Stimulated activated naive CD8-positive, alpha-beta T cell treated with anti-CD3 and anti-CD28 coated beads, Interleukin-15, Interleukin-2, amounts not matched to agents 100 ng/mL and 50 ng/mL, for 24 hours (primary cell): ENCODE measurements around the gene MAPK8IP2.

Source experiments
- H3K27ac Mint-ChIP-seq: one replicate; pipeline ENCODE4 v1.8.0; 2021; ENCODE audit warnings: mild to moderate bottlenecking, mixed read lengths
- H3K27me3 Mint-ChIP-seq: one replicate; pipeline ENCODE4 v1.8.0; 2021; ENCODE audit warnings: mixed read lengths
- H3K36me3 Mint-ChIP-seq: one replicate; pipeline ENCODE4 v1.8.0; 2021; ENCODE audit warnings: low read depth, mixed read lengths
- H3K4me1 Mint-ChIP-seq: one replicate; pipeline ENCODE4 v1.8.0; 2021; ENCODE audit warnings: low read depth, mixed read lengths
- H3K4me3 Mint-ChIP-seq: one replicate; pipeline ENCODE4 v1.8.0; 2021; ENCODE audit warnings: mild to moderate bottlenecking, mixed read lengths
- H3K9me3 Mint-ChIP-seq: one replicate; pipeline ENCODE4 v1.8.0; 2021; ENCODE audit warnings: mixed read lengths

Gene MAPK8IP2

DNA sequence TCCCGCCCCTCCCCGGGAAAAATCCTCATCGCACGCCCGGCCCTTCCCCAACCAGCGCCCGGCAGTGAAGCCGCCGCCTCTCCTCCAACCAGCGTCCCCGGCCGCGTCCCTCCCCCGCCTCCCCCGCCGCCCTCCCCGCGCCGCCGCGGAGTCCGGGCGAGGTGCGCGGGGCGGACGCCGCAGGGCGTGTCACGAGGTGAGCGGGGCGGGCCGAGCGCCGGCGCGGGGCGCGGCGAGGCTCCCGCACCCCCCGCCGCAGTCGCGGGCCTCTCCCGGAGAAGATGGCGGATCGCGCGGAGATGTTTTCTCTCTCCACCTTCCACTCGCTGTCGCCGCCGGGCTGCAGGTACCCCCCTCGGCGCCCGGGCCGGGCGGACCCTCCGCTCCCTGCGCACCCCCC is at the start of gene MAPK8IP2:
Gene MAPK8IP2 (plus strand): TSS at position 256 of the 400 bp plus-strand sequence. CDS start 26 bp downstream, at position 282.
- Mint-ChIP-seq H3K4me3 (peak within 1 kb of the TSS; percentile 57), H3K9me3 (no peaks in the 10 kb centered on the region), H3K36me3 (peaks cover 14% of the 10 kb centered on the region), H3K27ac (no peak within 1 kb of the TSS), H3K4me1 (peaks cover 9% of the 10 kb centered on the region), H3K27me3 (peaks cover 35% of the 10 kb centered on the region)

DNA sequence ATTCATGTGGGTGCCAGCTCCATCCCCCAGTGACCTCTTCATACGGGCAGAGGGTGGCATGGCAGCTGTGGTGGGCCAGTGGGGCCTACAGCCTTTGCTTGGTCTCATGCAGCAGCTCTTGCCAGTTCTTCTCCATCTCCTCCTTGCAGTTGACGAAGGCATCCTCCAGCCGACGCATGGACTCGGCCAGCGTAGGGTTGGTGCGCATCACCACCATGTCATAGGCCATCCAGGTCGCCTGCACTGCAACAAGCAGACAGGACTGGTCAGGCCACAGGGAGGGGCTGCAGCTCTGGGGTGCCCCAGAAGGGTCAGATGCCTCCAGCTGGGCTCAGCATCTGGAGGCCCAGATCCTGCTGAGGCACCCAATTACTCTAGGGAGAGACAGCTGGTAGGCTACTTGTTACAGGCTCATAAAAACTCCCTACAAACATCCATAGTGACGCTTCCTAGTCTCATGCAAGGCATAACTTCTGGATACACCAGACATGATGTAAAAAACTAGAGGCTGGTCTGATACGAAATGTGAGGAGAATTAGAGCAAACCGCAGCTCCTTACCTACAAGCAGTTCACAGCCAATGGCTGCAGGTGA is 49.3 kb upstream of the MAPK8IP2 start:
- H3K4me3 Mint-ChIP-seq, result no peak overlapping the region
- H3K9me3 Mint-ChIP-seq, result no peaks in the 10 kb centered on the region
- H3K27me3 Mint-ChIP-seq, result no peaks in the 10 kb centered on the region
- H3K4me1 Mint-ChIP-seq, result peaks cover 15% of the 10 kb centered on the region
- H3K36me3 Mint-ChIP-seq, result no peaks in the 10 kb centered on the region
- H3K27ac Mint-ChIP-seq, result no peak overlapping the region

DNA sequence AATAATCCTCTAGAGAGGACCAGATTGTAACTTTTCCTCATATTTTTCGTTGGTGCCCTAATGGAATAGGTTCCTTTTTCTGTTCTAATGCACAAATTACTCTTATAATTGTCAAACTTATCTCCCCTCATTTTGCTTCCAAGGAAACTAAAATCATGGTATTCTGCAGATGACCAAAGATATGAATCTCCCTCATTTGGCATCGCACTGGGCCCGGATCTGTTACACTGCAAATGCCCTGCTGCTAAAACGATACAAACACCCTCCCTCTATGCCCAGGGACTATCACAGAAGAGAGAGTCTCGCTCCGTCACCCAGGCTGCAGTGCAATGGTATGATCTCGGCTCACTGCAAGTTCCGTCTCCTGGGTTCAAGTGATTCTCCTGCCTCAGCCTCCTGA is 47.3 kb upstream of the MAPK8IP2 start:
- peaks cover 11% of the 10 kb centered on the region for H3K4me1 Mint-ChIP-seq
- H3K4me3 Mint-ChIP-seq, result no peak overlapping the region

DNA sequence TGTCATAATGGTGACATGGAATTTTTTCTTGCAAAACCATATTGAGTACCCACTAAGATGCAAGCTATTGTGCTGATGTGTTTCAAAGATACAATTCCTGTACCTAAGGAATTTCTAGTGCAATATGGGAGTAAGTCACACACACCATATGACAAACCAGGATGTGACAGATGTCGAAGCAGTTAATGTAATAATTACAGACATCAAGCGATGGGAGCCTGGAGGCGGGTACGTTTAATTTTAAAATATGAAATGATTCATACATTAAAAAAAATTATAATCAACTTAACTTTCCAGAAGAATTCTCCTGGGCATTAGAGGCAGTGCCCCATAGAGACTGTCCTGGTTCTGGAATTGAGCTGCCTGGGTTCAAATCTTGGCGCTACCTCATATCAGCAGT is 43.9 kb upstream of the MAPK8IP2 start:
- Mint-ChIP-seq H3K4me3 (no peak overlapping the region), H3K9me3 (no peaks in the 10 kb centered on the region), H3K36me3 (no peaks in the 10 kb centered on the region), H3K27me3 (no peaks in the 10 kb centered on the region), H3K27ac (no peak overlapping the region), H3K4me1 (peaks cover 7% of the 10 kb centered on the region)

More for the DNA sequence above, 47.3 kb upstream of the MAPK8IP2 start:
- H3K27me3 Mint-ChIP-seq, result no peaks in the 10 kb centered on the region
- no peak overlapping the region for H3K27ac Mint-ChIP-seq
- H3K36me3 Mint-ChIP-seq, result no peaks in the 10 kb centered on the region
- no peaks in the 10 kb centered on the region for H3K9me3 Mint-ChIP-seq

DNA sequence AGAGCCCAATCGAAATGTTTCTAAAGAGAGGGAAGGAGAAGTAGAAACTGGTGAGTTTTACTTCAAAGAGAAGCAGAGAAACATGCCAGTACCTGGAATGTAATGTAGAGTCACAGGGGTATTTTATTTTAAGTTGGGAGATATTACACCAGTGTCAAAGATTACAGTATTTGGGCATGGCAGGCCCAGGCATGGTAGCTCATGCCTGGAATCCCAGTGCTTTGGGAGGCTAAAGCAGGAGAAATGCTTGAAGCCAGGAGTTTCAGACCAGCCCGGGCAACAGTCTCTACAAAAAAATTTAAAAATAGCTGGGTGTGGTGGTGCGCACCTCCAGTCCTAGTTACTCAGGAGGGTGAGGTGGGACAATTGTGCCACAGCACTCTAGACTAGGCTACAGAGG is 40.6 kb upstream of the MAPK8IP2 start:
- Mint-ChIP-seq H3K9me3 (no peaks in the 10 kb centered on the region), H3K27me3 (no peaks in the 10 kb centered on the region), H3K4me1 (peaks cover 18% of the 10 kb centered on the region), H3K36me3 (no peaks in the 10 kb centered on the region), H3K27ac (no peak overlapping the region), H3K4me3 (no peak overlapping the region)

DNA sequence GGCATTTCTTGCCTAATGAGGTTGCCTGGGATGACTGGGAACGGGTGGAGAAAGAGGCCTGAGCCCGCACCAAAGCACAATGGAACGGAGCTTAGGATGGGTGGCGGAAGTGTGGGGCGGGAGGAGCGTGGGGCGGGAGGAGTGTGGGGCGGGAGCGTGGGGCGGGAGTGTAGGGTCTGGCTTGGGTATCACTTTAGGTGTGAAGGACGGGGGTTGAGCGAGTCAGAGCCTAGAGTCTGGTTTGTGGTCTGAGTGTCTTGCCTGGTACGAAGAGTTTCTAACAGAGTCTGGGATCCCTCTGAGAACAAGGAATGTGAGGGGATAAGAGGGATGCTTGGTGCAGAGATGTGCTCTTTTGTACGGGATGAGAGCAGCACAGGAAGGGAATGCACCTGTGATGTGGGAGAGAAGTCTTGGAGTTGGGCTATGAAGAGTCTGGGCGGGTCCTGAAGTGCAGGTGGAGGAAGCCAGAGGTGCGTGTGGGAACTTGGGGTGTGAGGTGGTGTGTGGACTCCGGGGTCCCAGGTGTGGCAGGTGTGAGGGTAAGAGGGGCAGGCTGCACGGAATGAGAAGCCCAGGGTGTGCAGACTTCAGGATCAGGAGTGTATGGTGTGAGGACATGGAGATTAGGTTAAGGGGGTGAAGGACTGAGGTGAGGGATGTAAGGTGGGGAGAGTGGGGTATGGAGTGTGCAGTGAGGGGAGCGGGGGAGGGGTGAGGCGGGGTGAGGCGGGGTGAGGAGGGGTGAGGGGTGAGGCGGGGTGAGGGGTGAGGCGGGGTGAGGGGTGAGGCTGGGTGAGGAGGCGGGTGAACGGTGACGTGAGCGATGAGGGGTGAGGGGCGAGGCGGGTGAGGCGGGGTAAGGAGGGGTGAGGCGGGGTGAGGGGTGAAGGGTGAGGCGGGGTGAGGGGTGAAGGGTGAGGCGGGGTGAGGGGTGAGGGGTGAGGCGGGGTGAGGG is 38.9 kb upstream of the MAPK8IP2 start:
- H3K9me3 Mint-ChIP-seq, result no peaks in the 10 kb centered on the region
- H3K4me3 Mint-ChIP-seq, result peak overlapping the region; percentile 5
- no peaks in the 10 kb centered on the region for H3K27me3 Mint-ChIP-seq
- H3K4me1 Mint-ChIP-seq, result peaks cover 18% of the 10 kb centered on the region
- no peaks in the 10 kb centered on the region for H3K36me3 Mint-ChIP-seq
- no peak overlapping the region for H3K27ac Mint-ChIP-seq

DNA sequence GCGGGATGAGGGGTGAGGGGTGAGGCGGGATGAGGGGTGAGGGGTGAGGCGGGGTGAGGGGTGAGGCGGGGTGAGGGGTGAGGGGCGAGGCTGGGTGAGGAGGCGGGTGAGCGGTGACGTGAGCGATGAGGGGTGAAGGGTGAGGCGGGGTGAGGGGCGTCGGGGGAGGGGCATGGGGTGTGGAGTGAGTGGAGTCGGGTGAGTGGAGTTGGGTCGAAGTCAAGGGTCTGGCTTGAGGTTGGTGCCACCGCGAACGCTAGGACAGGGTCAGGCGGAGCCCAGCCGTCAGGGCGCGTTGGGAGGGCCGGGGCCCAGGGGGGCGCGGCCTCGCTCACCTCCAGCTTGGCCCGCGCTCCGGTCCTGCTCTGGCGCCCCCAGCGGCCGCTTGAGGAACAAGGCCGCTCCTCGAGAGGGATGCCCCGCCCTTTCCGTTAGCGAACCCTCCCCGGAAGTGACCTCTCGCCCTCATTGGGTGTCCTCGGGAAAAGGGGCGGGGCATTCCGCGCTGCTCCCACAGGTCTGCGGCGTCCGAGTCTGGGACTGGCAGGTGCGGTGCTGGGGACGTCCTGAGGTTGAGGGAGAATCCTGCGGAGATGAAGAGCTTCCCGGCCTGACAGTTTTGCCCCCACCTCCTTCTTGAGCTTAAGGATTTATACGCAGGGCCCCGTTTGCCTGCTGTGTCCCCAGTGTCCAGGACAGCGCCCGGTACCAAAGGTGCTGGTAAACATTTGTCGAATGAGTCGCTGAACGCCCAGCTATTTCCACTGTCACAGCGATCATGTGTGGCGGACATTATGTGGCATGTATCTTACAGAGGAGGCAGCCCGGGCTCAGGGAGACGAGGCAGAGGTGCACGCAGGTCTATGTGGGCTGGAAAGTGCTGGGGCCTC is 37.8 kb upstream of the MAPK8IP2 start, which contains the start of gene SYCE3:
Gene SYCE3 (minus strand): TSS at position 397 of the 890 bp plus-strand sequence. CDS start 6,514 bp downstream, outside the sequence.
- Mint-ChIP-seq H3K4me1 (peaks cover 18% of the 10 kb centered on the region), H3K27ac (peak within 1 kb of the TSS; percentile 66), H3K4me3 (peak within 1 kb of the TSS; percentile 89), H3K9me3 (no peaks in the 10 kb centered on the region), H3K27me3 (no peaks in the 10 kb centered on the region), H3K36me3 (no peaks in the 10 kb centered on the region)

DNA sequence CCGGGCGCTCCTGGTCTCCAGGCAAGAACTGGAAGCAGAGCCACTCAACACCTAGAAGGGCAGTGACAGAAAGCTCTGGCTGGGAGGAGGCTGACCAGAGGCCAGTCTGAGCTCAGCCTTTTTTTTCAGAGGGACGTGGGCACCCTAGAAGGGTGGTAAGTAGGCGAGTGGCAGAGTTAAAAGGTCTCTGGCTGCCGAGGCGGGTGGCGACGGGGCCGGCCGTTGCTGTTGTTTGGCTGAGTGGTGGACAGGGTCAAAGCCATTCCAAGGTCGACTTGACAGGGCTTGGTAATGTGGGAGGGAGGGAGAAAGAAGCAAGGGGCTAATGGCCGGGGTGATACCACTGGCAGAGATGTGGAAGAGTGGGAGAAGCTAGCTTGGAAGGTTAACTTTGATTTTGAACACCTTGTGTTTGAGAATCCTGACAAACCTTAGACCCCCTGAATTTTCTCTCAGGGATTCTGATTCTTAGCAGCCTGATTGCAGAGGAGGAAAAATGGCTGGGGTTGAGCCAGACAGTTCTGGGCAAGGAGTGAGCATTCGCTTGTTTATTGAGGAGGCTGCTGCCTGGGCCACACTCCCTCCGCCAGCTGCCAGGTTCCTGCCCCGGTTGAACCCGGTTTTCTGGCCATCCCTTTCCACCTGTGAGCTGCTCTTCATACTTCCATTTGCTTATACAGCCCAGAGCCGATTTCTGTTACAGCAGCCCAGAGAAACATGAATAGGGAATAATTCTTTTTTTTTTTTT is 37.0 kb upstream of the MAPK8IP2 start:
- Mint-ChIP-seq H3K27me3 (no peaks in the 10 kb centered on the region), H3K9me3 (no peaks in the 10 kb centered on the region), H3K4me3 (peak overlapping the region; percentile 89), H3K36me3 (peaks cover under 1% of the 10 kb centered on the region), H3K27ac (peak overlapping the region; percentile 66), H3K4me1 (peaks cover 18% of the 10 kb centered on the region)

DNA sequence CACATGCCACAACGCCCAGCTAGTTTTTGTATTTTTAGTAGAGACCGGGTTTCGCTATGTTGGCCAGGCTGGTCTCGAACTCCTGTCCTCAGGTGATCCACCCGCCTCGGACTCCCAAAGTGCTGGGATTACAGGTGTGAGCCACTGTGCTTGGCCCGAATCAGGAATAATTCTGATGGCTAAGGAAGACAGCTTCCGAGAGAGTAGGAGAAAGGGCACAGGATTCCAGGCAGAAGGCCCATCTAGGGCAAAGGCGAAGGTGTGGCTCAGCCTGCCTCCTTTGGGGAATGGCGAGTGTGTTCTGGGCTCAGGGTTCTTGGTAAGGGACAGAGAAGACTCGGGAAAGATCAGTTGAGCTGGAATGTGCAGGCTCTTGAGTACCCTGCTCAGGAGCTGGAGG is 36.3 kb upstream of the MAPK8IP2 start:
- H3K9me3 Mint-ChIP-seq, result no peaks in the 10 kb centered on the region
- no peaks in the 10 kb centered on the region for H3K27me3 Mint-ChIP-seq
- peaks cover 8% of the 10 kb centered on the region for H3K36me3 Mint-ChIP-seq
- H3K4me3 Mint-ChIP-seq, result no peak overlapping the region
- H3K27ac Mint-ChIP-seq, result no peak overlapping the region
- peaks cover 18% of the 10 kb centered on the region for H3K4me1 Mint-ChIP-seq

DNA sequence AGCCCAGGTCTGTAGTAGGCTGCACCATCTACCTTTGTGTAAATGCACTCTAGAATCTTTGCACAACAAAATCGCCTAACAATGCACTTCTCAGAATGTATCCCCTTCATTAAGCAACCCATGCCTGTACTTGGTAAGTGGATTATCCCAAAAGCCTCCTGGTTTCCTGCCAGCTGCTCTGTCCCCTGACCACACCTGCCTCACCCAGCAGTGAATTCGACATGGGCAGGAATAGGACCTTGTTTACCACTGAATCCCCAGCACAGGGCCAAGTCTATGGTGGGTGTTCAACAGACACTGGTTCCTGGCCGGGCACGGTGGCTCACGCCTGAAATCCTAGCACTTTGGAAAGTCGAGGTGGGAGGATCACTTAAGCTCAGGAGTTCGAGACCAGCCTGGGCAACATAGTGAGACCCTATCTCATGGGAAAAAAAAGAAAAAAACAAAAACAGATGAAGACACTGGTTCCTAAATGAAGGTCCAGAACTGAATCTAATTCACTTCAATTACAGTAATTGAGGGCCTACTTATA is 32.8 kb upstream of the MAPK8IP2 start:
- H3K4me1 Mint-ChIP-seq, result peaks cover 9% of the 10 kb centered on the region
- no peaks in the 10 kb centered on the region for H3K27me3 Mint-ChIP-seq
- no peak overlapping the region for H3K27ac Mint-ChIP-seq
- peaks cover 26% of the 10 kb centered on the region for H3K36me3 Mint-ChIP-seq
- H3K4me3 Mint-ChIP-seq, result no peak overlapping the region
- H3K9me3 Mint-ChIP-seq, result no peaks in the 10 kb centered on the region

DNA sequence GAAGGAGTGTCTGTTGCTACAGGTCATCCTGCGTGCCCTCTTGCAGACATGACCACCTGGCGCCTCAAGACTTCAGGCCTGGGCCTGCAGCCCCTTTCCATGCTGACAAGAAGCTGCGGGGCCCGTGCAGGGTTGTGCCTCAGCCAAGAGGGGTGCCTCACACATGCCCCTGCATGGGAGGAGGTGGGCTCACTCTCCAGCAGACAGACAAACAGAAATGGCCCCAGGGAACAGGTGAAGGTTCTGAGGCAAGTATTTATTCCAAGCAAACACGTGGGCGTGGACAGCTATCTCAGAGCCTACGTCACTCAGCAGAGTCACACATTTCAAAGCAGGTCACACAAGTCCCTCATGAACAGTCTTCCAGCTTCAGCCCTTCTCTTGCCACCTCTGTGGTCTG is 32.0 kb upstream of the MAPK8IP2 start:
- Mint-ChIP-seq H3K27ac (no peak overlapping the region), H3K4me3 (no peak overlapping the region), H3K9me3 (no peaks in the 10 kb centered on the region), H3K36me3 (peaks cover 26% of the 10 kb centered on the region), H3K27me3 (no peaks in the 10 kb centered on the region), H3K4me1 (peaks cover under 1% of the 10 kb centered on the region)

DNA sequence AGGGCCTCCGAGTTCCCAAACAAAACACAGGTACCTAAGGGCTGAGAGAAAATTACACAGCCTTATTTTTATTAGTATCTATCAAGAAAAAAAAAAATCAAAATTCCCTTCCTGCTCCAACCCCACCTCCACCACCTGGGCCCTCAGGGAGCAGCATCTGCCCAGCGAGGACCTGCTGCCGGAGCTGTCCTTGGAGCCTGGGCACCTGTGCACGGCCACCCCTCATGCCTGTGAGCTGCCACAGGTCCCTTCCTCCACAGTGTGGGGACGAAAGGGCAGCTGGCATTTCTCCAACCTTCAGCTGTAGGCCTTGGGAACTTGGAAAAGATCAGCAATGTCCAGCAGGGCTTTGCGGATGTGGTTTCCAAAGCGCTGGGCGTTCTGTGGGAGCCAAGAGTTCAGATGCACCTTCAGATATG is 31.5 kb upstream of the MAPK8IP2 start:
- no peaks in the 10 kb centered on the region for H3K4me1 Mint-ChIP-seq
- no peak overlapping the region for H3K4me3 Mint-ChIP-seq
- peaks cover 26% of the 10 kb centered on the region for H3K36me3 Mint-ChIP-seq
- no peaks in the 10 kb centered on the region for H3K27me3 Mint-ChIP-seq
- no peaks in the 10 kb centered on the region for H3K9me3 Mint-ChIP-seq
- H3K27ac Mint-ChIP-seq, result no peak overlapping the region

DNA sequence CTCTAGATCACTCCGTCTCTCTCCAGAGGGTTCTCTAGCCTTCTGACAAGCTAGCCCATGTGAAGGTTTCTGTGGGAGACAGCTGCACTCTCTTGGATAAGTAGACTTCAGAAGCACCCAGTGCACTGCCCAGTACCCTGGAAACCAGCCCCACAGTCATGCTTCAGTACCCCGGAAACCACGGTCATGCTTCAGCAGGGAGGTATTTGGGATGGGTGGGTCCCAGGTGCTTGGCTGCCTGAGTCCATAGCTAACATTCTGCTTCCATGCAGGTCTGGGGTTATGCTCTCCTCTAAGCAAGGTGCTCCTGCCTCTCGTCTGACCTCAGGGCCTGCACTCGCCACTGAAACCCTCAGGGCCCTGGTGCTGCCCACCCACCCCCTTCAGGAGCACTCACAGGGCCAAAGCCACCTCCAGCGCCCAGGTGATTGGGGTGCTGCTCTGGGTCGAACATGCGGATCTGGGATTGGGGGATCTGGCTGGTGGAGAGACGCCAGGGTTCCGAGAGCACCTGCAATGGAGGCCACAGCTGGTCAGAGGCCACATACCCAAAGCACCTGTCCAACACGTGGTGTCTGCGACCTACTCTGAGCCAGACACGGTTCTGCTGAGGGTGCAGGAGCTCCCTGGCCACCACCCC is 30.6 kb upstream of the MAPK8IP2 start:
- H3K27ac Mint-ChIP-seq, result no peak overlapping the region
- H3K27me3 Mint-ChIP-seq, result no peaks in the 10 kb centered on the region
- H3K9me3 Mint-ChIP-seq, result no peaks in the 10 kb centered on the region
- H3K4me1 Mint-ChIP-seq, result no peaks in the 10 kb centered on the region
- no peak overlapping the region for H3K4me3 Mint-ChIP-seq
- peaks cover 26% of the 10 kb centered on the region for H3K36me3 Mint-ChIP-seq
